GM13977 (cell line): ENCODE measurements around the gene EI24.

ENCODE experiments used
- DNase-seq: peaks from one replicate; pipeline ENCODE4 v3.0.0; 2012; ENCODE audit warnings: low spot score
- CTCF ChIP-seq: IDR thresholded peaks from 2 replicates; pipeline ENCODE4 v1.5.1; 2012; ENCODE audit warnings: mild to moderate bottlenecking, control low read depth; ENCODE audit not compliant: insufficient read depth; ENCODE audit errors: extremely low read depth, missing control alignments
- in situ Hi-C: fragments of 300-500 bp; cut with MboI; formaldehyde crosslinking; loops from one replicate; pipeline ENCODE4 v1.12.0; 2022; ENCODE audit warnings: low sequenced_read_pairs, low pct_unique_long_range_greater_than_20kb, mixed read lengths, inconsistent platforms; ENCODE audit not compliant: unreplicated experiment

Gene EI24

DNA sequence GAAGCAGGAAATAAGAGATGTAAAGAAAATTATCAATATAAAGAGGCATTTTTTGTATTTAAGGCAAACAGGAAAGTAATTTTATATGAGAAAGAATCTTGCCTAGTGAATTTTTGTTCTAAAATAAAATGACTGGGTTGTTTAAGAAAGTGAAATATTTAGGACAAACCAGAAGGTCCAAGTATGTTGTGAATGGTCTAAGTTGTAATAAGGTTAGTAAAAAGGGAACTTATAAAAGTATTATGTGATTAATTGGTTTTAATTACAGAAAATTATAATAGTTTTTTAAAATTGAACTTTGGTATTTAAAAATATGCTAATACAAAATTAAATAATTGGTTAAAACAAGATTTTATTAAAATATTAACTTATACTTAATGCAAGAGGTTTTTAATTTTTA lies 26.6 kb upstream of the EI24 start:
- no peak for TF ChIP-seq CTCF
- DNase-seq: no peak
- in situ Hi-C loops: no loop called here

- no peak for TF ChIP-seq CTCF
- in situ Hi-C loops: no loop called here
- DNase-seq: no peak
Observed at GRCh38 chr11:125550780-125551179, 18.5 kb upstream of the EI24 start.

DNA sequence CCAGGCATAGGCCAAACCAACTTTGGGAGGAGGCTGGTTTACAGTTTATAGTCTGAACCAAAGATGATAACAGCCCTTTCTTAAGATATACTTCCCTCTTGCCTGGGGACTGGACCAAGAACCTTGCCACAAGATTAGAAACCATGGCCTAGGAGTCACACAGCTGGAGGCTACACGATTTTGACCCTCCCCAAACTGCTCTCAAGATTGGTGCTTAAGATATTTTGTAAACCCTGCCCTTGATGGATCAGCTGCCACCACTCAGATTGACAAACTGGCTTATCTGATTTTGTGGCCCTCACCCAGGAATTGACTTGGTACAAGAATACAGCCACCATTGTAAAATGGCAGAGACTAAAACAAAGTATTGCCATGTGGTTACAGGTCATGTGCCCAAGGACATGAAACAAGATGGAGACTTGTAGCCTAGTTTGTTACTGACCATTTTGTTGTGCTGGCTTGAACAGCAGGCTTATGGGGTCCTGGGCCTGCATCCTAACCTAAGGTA lies 17.4 kb upstream of the EI24 start:
- TF ChIP-seq CTCF: no peak
- in situ Hi-C loops: no loop called here
- DNase-seq: no peak

DNA sequence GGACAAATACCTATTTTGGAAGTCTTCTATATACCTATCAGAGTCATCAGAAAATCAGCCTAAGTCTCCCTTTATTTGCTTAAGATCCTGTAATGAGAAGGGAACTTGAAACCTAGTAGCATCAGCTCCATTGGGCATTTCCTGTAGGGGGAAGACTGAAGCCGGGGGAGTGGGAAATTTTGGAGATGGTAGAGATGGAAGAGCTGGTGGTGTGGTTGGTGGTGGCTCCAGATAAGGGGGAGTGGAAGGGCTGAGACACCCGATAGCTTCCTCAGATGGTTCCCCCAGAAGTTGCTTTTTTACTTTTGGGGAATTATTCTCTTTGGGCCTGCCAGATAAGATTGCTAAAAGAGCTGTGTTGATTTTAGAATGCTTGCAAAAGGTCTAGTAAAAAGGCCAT lies 16.4 kb upstream of the EI24 start:
- in situ Hi-C loops: no loop called here
- TF ChIP-seq CTCF: no peak
- DNase-seq: no peak

DNA sequence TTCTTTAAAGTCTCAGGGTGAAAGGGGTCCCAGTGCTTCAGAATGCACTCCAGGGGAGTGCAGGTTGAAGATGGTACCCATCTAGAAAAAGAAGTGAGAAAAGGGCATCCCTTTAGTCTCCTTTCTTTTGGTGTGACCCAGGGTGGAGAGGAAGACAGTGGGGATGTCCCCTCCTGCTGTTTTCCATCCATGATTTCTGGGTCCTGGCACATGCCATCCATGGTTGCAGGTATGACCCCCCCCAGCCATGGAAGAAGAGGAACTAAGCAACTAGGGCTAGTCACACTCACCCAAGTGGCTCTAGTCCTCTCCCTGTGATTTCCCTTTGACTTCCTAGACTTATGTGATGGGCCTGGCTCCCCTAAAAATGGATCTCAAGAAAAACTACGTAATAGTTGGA lies 15.9 kb upstream of the EI24 start:
- in situ Hi-C loops: no loop called here
- no peak for TF ChIP-seq CTCF
- no peak for DNase-seq

GRCh38 chr11:125554038-125554437 lies 15.2 kb upstream of the EI24 start:
- no peak for DNase-seq
- no peak for TF ChIP-seq CTCF
- in situ Hi-C loops: no loop called here

GRCh38 chr11:125559888-125560287 lies 9.4 kb upstream of the EI24 start:
- no peak for DNase-seq
- no peak for TF ChIP-seq CTCF
- in situ Hi-C loops: no loop called here
